Inflammatory macrophage treated with lipopolysaccharide for 4 hours (primary cell): ENCODE measurements around the gene ANO8.
"Not testable (repeated sequence)": the region's sequence is repeated elsewhere in the genome, so short reads cannot be mapped to it uniquely, and the experiment has no call there.

Experiments
- DNase-seq: peaks from one replicate; pipeline ENCODE4 v3.0.0-alpha.2; 2020

ANO8 gene

DNA sequence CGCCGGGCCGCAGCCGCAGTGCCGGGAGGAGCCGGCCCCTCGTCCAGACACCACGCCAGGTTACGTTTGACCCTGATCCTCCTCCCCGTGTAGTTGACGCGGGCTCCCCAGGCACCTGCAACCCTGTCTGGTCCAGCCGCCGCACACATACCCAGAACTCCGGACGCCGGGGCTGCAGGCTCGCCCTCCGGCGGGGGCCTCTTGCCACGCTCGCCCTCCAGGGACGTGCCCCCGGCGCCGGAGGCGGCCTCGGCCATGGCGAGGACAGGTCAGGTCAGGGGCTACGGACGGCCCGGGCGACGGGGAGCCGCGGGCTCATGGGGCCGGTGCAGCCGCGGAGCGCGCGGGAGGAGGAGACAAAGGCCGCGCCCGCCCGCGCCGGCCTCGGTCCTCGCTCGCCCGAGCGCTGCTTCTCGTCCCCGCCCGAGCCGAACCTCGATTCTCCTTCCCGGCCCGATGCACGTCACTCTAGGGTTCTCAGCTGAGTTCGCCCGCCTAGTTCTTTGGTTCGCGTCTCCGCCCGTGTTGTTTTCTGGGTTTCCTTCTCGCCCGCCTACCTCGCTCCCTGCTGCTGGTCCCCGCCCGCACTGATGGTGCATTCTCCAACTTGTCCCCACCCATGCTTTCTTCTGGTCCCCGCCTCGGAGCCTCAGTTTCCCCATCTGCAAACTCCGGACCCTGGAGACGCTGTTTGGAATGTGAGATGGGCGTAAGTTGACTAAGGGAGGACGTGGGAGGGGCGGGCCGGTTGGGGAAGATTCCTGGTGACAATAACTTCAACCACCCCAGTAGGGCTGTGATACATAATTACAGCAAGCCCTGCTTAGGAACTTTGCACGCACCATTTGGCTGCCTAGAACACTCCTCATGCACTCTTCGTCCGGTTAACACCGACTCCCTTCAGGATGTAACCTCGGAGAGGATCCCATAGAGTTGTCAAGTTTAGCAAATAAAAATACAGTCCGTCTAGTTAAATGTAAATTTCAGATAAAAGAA, at the start of gene ANO8:
Gene ANO8 (minus strand): TSS at position 442 of the 996 bp plus-strand sequence. CDS start 185 bp downstream, at position 257.
- DNase-seq, result peak; percentile 92

- no peak for DNase-seq
These were observed 45.9 kb upstream of the ANO8 start for GRCh38 chr19:17380426-17381138.

DNA sequence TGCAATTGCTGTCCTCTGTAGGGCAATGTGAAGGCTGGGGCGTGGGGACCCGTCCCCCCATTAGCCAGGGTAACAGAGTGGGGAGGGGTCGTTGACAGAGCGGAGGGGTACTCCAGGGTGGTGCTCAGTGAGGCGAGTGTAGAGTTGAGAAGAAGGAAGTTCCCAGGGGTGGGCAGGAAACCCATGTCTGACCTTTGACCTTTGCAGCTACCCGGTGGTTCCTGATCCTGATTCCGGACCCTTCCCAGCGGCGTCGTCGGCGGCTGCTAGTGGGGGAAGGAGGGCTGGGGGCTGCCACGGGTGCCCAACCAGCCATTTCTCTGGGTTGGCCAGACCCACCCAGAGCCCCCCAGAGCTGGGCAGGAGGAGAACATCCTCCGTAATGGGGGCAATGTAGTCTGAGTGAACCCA, 44.6 kb upstream of the ANO8 start:
- DNase-seq, result no peak

GRCh38 chr19:17378271-17378670, 43.6 kb upstream of the ANO8 start:
- DNase-seq, result no peak

DNA sequence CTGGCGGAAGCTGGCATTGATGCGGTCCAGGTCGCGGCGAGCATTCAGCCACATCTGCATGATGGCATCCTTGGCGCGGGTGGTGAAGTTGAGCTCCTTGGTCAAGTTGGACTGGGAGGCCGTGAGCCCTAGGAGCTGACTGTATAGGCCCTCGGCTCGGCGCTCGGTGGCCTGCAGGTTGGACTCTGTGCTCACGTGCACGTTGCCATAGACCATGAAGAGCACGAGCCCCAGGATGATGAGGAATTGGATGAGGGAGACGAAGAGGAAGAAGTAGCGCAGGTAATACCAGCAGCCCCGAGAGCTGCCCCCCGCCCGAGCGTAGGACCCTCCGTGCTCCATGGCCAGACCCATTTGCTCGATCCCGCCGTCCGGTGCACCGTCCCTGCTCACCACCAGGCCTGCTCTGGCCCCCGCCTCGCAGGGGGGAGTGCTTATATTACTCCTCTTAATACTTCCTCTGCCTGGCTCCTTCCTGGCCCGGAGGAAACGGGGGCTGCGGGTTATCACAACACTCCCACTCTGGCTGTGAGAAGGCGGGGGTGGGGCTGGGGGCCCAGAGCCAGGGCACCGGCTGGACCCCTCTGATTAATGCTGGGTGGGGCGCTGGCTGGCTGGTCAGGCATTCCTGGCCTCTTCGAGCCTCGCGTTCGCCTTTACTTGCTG, 42.4 kb upstream of the ANO8 start, which contains the start of gene PLVAP:
Gene PLVAP (minus strand): TSS at position 408 of the 666 bp plus-strand sequence. CDS start 54 bp downstream, at position 354.
- DNase-seq, result no peak

- peak; percentile 89 for DNase-seq
These were observed 35.5 kb upstream of the ANO8 start for GRCh38 chr19:17370026-17370587.

DNA sequence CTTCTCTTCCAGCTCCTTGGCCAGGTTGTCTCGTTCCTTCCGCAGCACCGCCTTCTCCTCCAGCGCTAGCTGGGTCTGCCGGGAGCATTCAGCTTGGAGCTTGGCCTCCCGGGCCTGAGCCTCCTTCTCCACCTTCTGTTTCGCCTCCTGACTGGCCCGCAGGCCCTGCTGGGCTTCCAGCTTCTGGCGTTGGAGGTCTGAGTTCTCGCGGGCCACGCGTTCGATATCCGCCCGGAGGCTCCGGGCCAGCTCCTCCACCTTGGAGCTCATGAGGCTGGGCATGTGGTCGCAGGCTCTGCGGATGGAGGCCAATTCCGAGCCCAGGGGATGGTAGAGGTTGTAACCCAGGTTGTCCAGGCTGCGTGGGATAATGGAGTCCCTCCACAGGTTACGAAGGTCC, 30.7 kb upstream of the ANO8 start:
- DNase-seq, result no peak

- DNase-seq, result not testable (repeated sequence)
These were observed 29.4 kb upstream of the ANO8 start for GRCh38 chr19:17363852-17364605.

- no peak for DNase-seq
These were observed 25.5 kb upstream of the ANO8 start for GRCh38 chr19:17359905-17360800.

- no peak for DNase-seq
These were observed 23.7 kb upstream of the ANO8 start for GRCh38 chr19:17358395-17358794.

GRCh38 chr19:17357724-17358123, 23.1 kb upstream of the ANO8 start:
- no peak for DNase-seq

DNA sequence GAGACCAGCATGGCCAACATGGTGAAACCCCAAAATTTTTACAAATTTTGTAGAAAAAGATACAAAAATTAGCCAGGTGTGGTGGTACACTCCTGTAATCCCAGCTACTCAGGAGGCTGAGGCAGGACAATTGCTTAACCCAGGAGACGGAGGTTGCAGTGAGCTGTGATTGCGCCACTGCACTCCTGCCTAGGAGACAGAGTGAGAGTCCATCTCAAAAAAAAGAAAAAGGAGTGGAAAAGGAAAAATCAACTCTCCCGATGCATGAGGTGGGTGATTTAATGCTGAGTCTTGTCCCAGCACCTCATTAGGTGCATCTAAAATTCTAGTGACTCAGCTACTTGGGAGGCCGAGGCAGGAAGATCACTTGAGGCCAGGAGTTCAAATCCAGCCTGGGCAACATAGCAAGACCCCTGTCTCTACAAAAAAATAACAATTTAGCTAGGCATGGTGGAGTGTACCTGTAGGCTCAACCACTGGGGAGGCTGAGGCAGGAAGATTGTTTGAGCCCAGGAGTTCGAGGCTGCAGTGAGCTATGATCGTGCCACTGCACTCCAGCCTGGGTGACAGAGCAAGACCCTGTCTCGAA, 22.5 kb upstream of the ANO8 start:
- no peak for DNase-seq

DNA sequence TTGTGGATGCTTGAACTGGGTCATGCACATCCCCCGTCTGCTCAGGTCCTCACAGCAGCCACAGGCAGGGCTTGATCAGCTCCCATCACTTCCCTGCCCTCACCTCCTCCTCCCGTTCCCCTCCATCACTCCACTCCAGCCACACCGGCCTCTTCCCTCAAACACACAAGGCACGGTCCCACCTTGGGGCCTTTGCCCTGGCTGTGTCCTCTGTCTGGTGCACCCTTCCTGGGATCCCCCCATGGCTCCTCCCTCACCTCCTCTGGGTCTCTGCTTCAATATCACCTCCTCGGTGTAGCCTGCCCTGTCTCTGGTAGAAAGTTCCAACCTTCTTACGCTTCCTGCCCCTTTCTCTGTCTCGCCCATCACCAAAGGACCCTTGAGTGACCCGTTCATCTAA, 18.7 kb upstream of the ANO8 start:
- DNase-seq, result no peak

DNA sequence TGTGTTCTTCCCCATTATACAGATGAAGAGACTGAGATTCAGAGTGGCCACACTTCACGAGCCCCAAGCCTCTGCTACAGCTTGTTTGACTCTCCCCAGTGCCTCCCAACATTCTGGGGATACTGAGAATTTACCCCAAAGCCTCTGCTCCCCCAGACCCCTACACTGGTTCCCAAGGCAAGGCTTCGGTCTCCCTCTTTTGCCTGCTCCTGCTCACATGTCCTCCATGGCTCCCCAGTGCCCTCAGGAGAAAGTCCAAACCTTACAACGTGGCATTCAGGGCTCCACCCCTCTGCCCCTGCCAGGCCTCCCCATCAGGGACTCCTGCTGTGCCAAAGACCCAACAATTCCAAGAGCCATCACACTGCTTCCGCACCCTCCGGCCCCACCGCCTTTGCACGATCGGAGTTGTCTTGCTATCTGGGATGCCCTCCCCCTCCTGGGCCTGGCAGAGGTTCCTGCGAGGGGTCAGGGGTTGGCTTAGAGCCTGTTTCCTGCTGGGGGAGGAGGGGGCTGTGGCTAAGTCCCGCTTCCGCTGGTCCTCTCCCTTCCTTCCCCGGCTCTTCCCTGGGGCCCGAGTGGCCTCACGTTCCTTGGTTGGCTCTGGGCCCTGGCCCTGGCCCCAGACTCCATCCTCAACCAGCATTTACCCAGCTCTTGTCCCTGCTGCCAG, 18.1 kb upstream of the ANO8 start:
- no peak for DNase-seq

- DNase-seq, result no peak
These were observed 17.3 kb upstream of the ANO8 start for GRCh38 chr19:17351815-17352435.

GRCh38 chr19:17348700-17349099, 14.0 kb upstream of the ANO8 start:
- no peak for DNase-seq

- no peak for DNase-seq
These were observed 13.2 kb upstream of the ANO8 start for GRCh38 chr19:17347877-17348276.

DNA sequence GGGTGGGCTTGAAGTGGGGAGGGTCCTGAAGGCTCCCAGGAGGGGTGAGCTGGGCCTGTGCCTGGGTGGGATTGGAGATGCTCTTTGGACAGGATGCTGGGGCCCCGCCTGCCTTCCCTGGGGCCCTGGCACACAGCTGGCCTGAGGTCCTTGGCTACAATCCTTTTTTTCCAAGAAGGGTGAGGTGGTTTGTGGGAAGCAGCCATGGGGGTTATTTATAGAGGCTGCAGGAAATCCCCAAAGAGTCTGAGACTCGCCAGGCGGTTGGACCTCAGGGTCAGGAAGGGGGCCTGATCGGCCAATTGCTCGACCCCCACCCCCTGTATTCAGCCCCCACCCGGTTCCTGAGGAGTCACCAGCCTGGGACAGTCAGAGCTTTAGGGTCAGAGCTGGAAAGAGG, 12.7 kb upstream of the ANO8 start:
- DNase-seq, result no peak

GRCh38 chr19:17346109-17346671, 11.5 kb upstream of the ANO8 start:
- peak; percentile 59 for DNase-seq
